Liver (tissue), 9 donors: ENCODE data around the gene KCNMB1. TPM values are rescaled to one million over a fixed set of nuclear protein-coding genes. Genes with fewer than 3 reads are reported as not detected.

ENCODE experiments used
- DNase-seq: peaks from one replicate; pipeline ENCODE4 v3.0.0-alpha.2; 2017; ENCODE audit warnings: low spot score
- H3K27ac ChIP-seq, 2 donors: one replicate each; pipeline ENCODE4 v1.7.0; 2013; ENCODE audit warnings: inconsistent platforms in 2 of 2, low read length in 2 of 2, control low read depth in 1 of 2, low read depth in 1 of 2, mild to moderate bottlenecking in 1 of 2
- H3K27me3 ChIP-seq, 4 donors: one replicate each; pipeline versions ENCODE4 v1.6.1 to v1.7.0; 2013; ENCODE audit warnings: low read length in 3 of 4, inconsistent platforms in 1 of 4, mild to moderate bottlenecking in 1 of 4, moderate library complexity in 1 of 4; ENCODE audit not compliant: control insufficient read depth in 4 of 4, insufficient read depth in 4 of 4
- H3K36me3 ChIP-seq, 4 donors: one replicate each; pipeline versions ENCODE4 v1.6.1 to v1.7.0; 2013; ENCODE audit warnings: low read length in 3 of 4, mild to moderate bottlenecking in 3 of 4, low read depth in 1 of 4, moderate library complexity in 1 of 4; ENCODE audit not compliant: control insufficient read depth in 4 of 4, insufficient read depth in 3 of 4
- H3K4me1 ChIP-seq, 4 donors: one replicate each; pipeline versions ENCODE4 v1.6.1 to v1.7.0; 2013; ENCODE audit warnings: low read length in 3 of 4, mild to moderate bottlenecking in 3 of 4, moderate library complexity in 1 of 4; ENCODE audit not compliant: control insufficient read depth in 4 of 4, insufficient read depth in 4 of 4
- H3K4me3 ChIP-seq, 3 donors: one replicate each; pipeline versions ENCODE4 v1.6.1 to v1.7.0; 2013; ENCODE audit warnings: low read length in 3 of 3, control low read depth in 1 of 3, low read depth in 1 of 3, mild to moderate bottlenecking in 1 of 3
- H3K9ac ChIP-seq, 2 donors: one replicate each; pipeline ENCODE4 v1.7.0; 2013; ENCODE audit warnings: low read length in 2 of 2, mild to moderate bottlenecking in 2 of 2, moderate library complexity in 2 of 2, control low read depth in 1 of 2, low read depth in 1 of 2
- H3K9me3 ChIP-seq, 4 donors: one replicate each; pipeline versions ENCODE4 v1.6.1 to v1.7.0; 2013; ENCODE audit warnings: low read length in 3 of 4; ENCODE audit not compliant: control insufficient read depth in 4 of 4
- ATF3 ChIP-seq: IDR thresholded peaks from 2 replicates; pipeline ENCODE4 v1.6.1; 2016; ENCODE audit warnings: antibody characterized with exemption
- CTCF ChIP-seq: fragments of 150-350 bp; IDR thresholded peaks from 2 replicates; pipeline ENCODE4 v1.5.1; 2017; ENCODE audit warnings: improper control_type of control experiment, low read depth, low read length; ENCODE audit not compliant: missing input control
- EGR1 ChIP-seq, 2 donors: IDR thresholded peaks; 2 replicates each; pipeline ENCODE4 v1.6.1; 2016 to 2018; ENCODE audit warnings: antibody characterized with exemption in 2 of 2, low read depth in 2 of 2
- FOXA1 ChIP-seq: IDR thresholded peaks from 2 replicates; pipeline ENCODE4 v1.6.1; 2016; ENCODE audit warnings: antibody characterized with exemption
- FOXA2 ChIP-seq: IDR thresholded peaks from 2 replicates; pipeline ENCODE4 v1.6.1; 2016; ENCODE audit warnings: antibody characterized with exemption
- GABPA ChIP-seq, 2 donors: IDR thresholded peaks in 1 of 2; conservative IDR thresholded peaks in 1 of 2; 2 replicates each; pipeline ENCODE4 v1.6.1; 2016; ENCODE audit warnings: antibody characterized with exemption in 2 of 2, mild to moderate bottlenecking in 1 of 2, moderate library complexity in 1 of 2
- HNF4A ChIP-seq, 2 donors: conservative IDR thresholded peaks; 2 replicates each; pipeline ENCODE4 v1.6.1; 2016; ENCODE audit warnings: antibody characterized with exemption in 2 of 2, mild to moderate bottlenecking in 2 of 2
- HNF4G ChIP-seq: IDR thresholded peaks from 2 replicates; pipeline ENCODE4 v1.6.1; 2016; ENCODE audit warnings: antibody characterized with exemption
- JUND ChIP-seq, 2 donors: IDR thresholded peaks; 2 replicates each; pipeline ENCODE4 v1.6.1; 2016; ENCODE audit warnings: antibody characterized with exemption in 2 of 2
- MAX ChIP-seq: IDR thresholded peaks from 2 replicates; pipeline ENCODE4 v1.6.1; 2016; ENCODE audit warnings: antibody characterized with exemption
- NR2F2 ChIP-seq: IDR thresholded peaks from 2 replicates; pipeline ENCODE4 v1.6.1; 2016; ENCODE audit warnings: antibody characterized with exemption
- RAD21 ChIP-seq, 2 donors: IDR thresholded peaks; 2 replicates each; pipeline ENCODE4 v1.6.1; 2016; ENCODE audit warnings: antibody characterized with exemption in 2 of 2, mild to moderate bottlenecking in 2 of 2
- RXRA ChIP-seq, 2 donors: IDR thresholded peaks; 2 replicates each; pipeline ENCODE4 v1.6.1; 2017 to 2018; ENCODE audit warnings: antibody characterized with exemption in 2 of 2, mild to moderate bottlenecking in 1 of 2
- TAF1 ChIP-seq: conservative IDR thresholded peaks from 2 replicates; pipeline ENCODE4 v1.6.1; 2016; ENCODE audit warnings: antibody characterized with exemption, mild to moderate bottlenecking
- YY1 ChIP-seq: IDR thresholded peaks from 2 replicates; pipeline ENCODE4 v1.6.1; 2016; ENCODE audit warnings: antibody characterized with exemption, mild to moderate bottlenecking
- ZBTB33 ChIP-seq: IDR thresholded peaks from 2 replicates; pipeline ENCODE4 v1.6.1; 2016; ENCODE audit warnings: antibody characterized with exemption
- WGBS: extraction: QIAGEN DNeasy Blood & Tissue Kit; methylation state at CpG from one replicate; pipeline ENCODE4 v1.1.7; 2013; 5-methylcytosine and 5-hydroxymethylcytosine counted together
- polyA plus RNA-seq, 2 donors: library from polyadenylated mRNA; stranded (reverse) in 1 of 2; unstranded in 1 of 2; fragments of 200-250 nt in 1 of 2; fragments of >200 nt in 1 of 2; fragmentation: Nextera tagmentation in 1 of 2; extraction: Ambion mirVana in 1 of 2; gene quantifications; one replicate each; pipeline versions ENCODE4 v1.2.1 to v1.2.3, GENCODE V29; 2013 to 2015
- total RNA-seq, 2 donors: library from RNA; depleted of rRNA; stranded (reverse); fragments of >200 nt; gene quantifications; one replicate each; pipeline ENCODE4 v1.2.3, GENCODE V29; 2014
- donor health status: healthy.
- donor health status: healthy.
- donor health status: healthy.
- donor health status: healthy.
- donor health status: healthy.

KCNMB1 gene
- total and polyA plus RNA-seq, 4 donors = 0.04 to 0.31 (median 0.20) TPM

GRCh38 chr5:170436335-170436734 is 47.2 kb upstream of the KCNMB1 start (continued):
- no peak for TF ChIP-seq HNF4A (conservative IDR thresholded peaks at IDR 0.05)
- no peak for TF ChIP-seq JUND (IDR thresholded peaks at IDR 0.05)
- TF ChIP-seq RXRA (IDR thresholded peaks at IDR 0.05) = no peak
- TF ChIP-seq ZBTB33 = no peak
- TF ChIP-seq MAX = no peak

- no peak overlapping the region for H3K27ac ChIP-seq
- peaks cover 0 to 3% (median 0%) of the 10 kb centered on the region in 4 donors for H3K27me3 ChIP-seq
- H3K9me3 ChIP-seq = peaks cover 0 to 2% (median 0%) of the 10 kb centered on the region in 4 donors
- peak; percentile 70 for DNase-seq
- 39% methylated on average over 16 of the region's 16 CpGs for WGBS
- TF ChIP-seq YY1 = no peak
- no peak for TF ChIP-seq FOXA2
- TF ChIP-seq CTCF = peak; percentile 97
- TF ChIP-seq RAD21 (IDR thresholded peaks at IDR 0.05) = peak; percentile 85 to 89
- TF ChIP-seq ZBTB33 = no peak
- H3K9ac ChIP-seq = no peak overlapping the region
- H3K4me1 ChIP-seq = no peaks in the 10 kb centered on the region
- no peak overlapping the region for H3K4me3 ChIP-seq
- H3K36me3 ChIP-seq = no peaks in the 10 kb centered on the region
Observed at GRCh38 chr5:170434966-170435605, 45.9 kb upstream of the KCNMB1 start.

- H3K27ac ChIP-seq = no peak overlapping the region
- WGBS = 89% methylated on average over 3 of the region's 3 CpGs
- H3K27me3 ChIP-seq = peaks cover 0 to 3% (median 0%) of the 10 kb centered on the region in 4 donors
- TF ChIP-seq EGR1 (IDR thresholded peaks at IDR 0.05; ENCODE audit: low read depth in 2 of 2) = no peak
- TF ChIP-seq FOXA2 = no peak
- no peak for TF ChIP-seq TAF1
- TF ChIP-seq ATF3 = no peak
- TF ChIP-seq HNF4G = no peak
- no peak for TF ChIP-seq GABPA (IDR thresholded peaks at IDR 0.05 in 1 of 2, conservative IDR thresholded peaks at IDR 0.05 in 1 of 2)
- TF ChIP-seq NR2F2 = no peak
- no peak for TF ChIP-seq FOXA1
- no peak for TF ChIP-seq ZBTB33
- TF ChIP-seq RXRA (IDR thresholded peaks at IDR 0.05) = no peak
- TF ChIP-seq MAX = no peak
- no peak for TF ChIP-seq CTCF
- TF ChIP-seq YY1 = no peak
- TF ChIP-seq JUND (IDR thresholded peaks at IDR 0.05) = no peak
- no peak for TF ChIP-seq HNF4A (conservative IDR thresholded peaks at IDR 0.05)
Observed at GRCh38 chr5:170432669-170433068, 43.5 kb upstream of the KCNMB1 start.

More at GRCh38 chr5:170432669-170433068, 43.5 kb upstream of the KCNMB1 start:
- DNase-seq = no peak
- Histone ChIP-seq H3K4me1 (no peaks in the 10 kb centered on the region), H3K36me3 (no peaks in the 10 kb centered on the region), H3K9me3 (peaks cover 0 to 2% (median 0%) of the 10 kb centered on the region in 4 donors), H3K9ac (no peak overlapping the region), H3K4me3 (no peak overlapping the region)
